IMR-90 (cell line): Measurements from ENCODE around the gene HELZ. TPM values are rescaled to one million over a fixed set of nuclear protein-coding genes. Genes with fewer than 3 reads are reported as not detected.

Experiments used
- ATAC-seq: fragments of 200-7000 bp; cut with Tn5 transposase; 2 replicates; pipeline ENCODE4 v1.9.1; 2020; ENCODE audit warnings: low read depth, mild to moderate bottlenecking, moderate library complexity
- BruUV-seq: library from RNA; stranded (reverse); fragments of 400-500 nt; replicated peaks from 2 replicates; lab custom pipeline; 2021; lab: Mats Ljungman, UMichigan
- CTCF ChIA-PET: fragments of 300-600 bp; formaldehyde crosslinking; extraction: SDS; loops from one replicate; lab custom pipeline; 2021; ENCODE audit warnings: antibody characterized with exemption; lab: Yijun Ruan, JAX
- POLR2A ChIA-PET: fragments of 300-600 bp; sonication (Branson Sonifier 250); formaldehyde crosslinking; loops from one replicate; lab custom pipeline; 2022; ENCODE audit warnings: antibody characterized with exemption; ENCODE audit not compliant: unreplicated experiment; lab: Charles Lee
- DNase-seq: peaks from one replicate; pipeline ENCODE4 v3.0.0; 2013
- H2AFZ ChIP-seq: replicated peaks from 2 replicates; pipeline ENCODE3; 2013; ENCODE audit warnings: low read length, mild to moderate bottlenecking; ENCODE audit not compliant: poor library complexity
- H2AK5ac ChIP-seq: 2 replicates; pipeline ENCODE4 v1.6.1; 2013; ENCODE audit warnings: low read depth, low read length, inconsistent platforms
- H2AK9ac ChIP-seq: replicated peaks from 2 replicates; pipeline ENCODE3; 2013; ENCODE audit warnings: mild to moderate bottlenecking, low read depth, low read length, moderate library complexity; ENCODE audit not compliant: poor library complexity
- H2BK120ac ChIP-seq: 2 replicates; pipeline ENCODE4 v1.6.1; 2013; ENCODE audit warnings: low read depth, low read length, inconsistent platforms
- H2BK15ac ChIP-seq: 3 replicates; pipeline ENCODE4 v1.6.1; 2013; ENCODE audit warnings: low read depth, low read length, inconsistent platforms
- H2BK20ac ChIP-seq: 2 replicates; pipeline ENCODE4 v1.6.1; 2013; ENCODE audit warnings: low read depth, mild to moderate bottlenecking, inconsistent platforms, low read length, moderate library complexity
- H2BK5ac ChIP-seq: 2 replicates; pipeline ENCODE4 v1.6.1; 2013; ENCODE audit warnings: mild to moderate bottlenecking, low read depth, low read length, inconsistent platforms; ENCODE audit not compliant: poor library complexity, severe bottlenecking
- H3K14ac ChIP-seq: replicated peaks from 2 replicates; pipeline ENCODE4 v1.6.1; 2013; ENCODE audit warnings: low read depth, low read length, inconsistent platforms
- H3K18ac ChIP-seq: 2 replicates; pipeline ENCODE4 v1.6.1; 2013; ENCODE audit warnings: low read depth, low read length, control low read depth
- H3K23ac ChIP-seq: 2 replicates; pipeline ENCODE4 v1.6.1; 2013; ENCODE audit warnings: low read depth, low read length, inconsistent platforms
- H3K27ac ChIP-seq: 2 replicates; pipeline ENCODE4 v1.5.1; 2013; ENCODE audit warnings: mild to moderate bottlenecking, control low read depth, low read length; ENCODE audit not compliant: insufficient read depth
- H3K27me3 ChIP-seq: 2 replicates; pipeline ENCODE4 v1.6.1; 2013; ENCODE audit warnings: low read length; ENCODE audit not compliant: control insufficient read depth, insufficient read depth
- H3K36me3 ChIP-seq: 2 replicates; pipeline ENCODE4 v1.6.1; 2013; ENCODE audit warnings: low read length, mixed read lengths; ENCODE audit not compliant: control insufficient read depth, insufficient read depth
- H3K4ac ChIP-seq: 2 replicates; pipeline ENCODE4 v1.6.1; 2013; ENCODE audit warnings: low read depth, low read length, inconsistent platforms
- H3K4me1 ChIP-seq: 2 replicates; pipeline ENCODE4 v1.6.1; 2013; ENCODE audit warnings: low read length, mixed read lengths; ENCODE audit not compliant: control insufficient read depth, insufficient read depth
- H3K4me2 ChIP-seq: 2 replicates; pipeline ENCODE4 v1.6.1; 2013; ENCODE audit warnings: low read depth, mild to moderate bottlenecking, control low read depth, low read length, moderate library complexity
- H3K4me3 ChIP-seq: 2 replicates; pipeline ENCODE4 v1.5.1; 2013; ENCODE audit warnings: low read depth, mild to moderate bottlenecking, control low read depth, low read length, moderate library complexity; ENCODE audit not compliant: insufficient read depth
- H3K56ac ChIP-seq: 2 replicates; pipeline ENCODE4 v1.6.1; 2013; ENCODE audit warnings: low read length, inconsistent platforms; ENCODE audit not compliant: insufficient read depth; ENCODE audit errors: extremely low read depth
- H3K79me1 ChIP-seq, 2 experiments: 2 replicates each; pipeline ENCODE4 v1.6.1; 2013; ENCODE audit warnings: low read length in 2 of 2, inconsistent platforms in 1 of 2, low read depth in 1 of 2
- H3K9ac ChIP-seq: 2 replicates; pipeline ENCODE4 v1.6.1; 2013; ENCODE audit warnings: low read depth, low read length, control low read depth
- H3K9me1 ChIP-seq: 2 replicates; pipeline ENCODE4 v1.6.1; 2013; ENCODE audit warnings: low read length, inconsistent platforms; ENCODE audit not compliant: insufficient read depth
- H3K9me3 ChIP-seq: 2 replicates; pipeline ENCODE4 v1.6.1; 2013; ENCODE audit warnings: low read length; ENCODE audit not compliant: control insufficient read depth, insufficient read depth
- H4K20me1 ChIP-seq: 2 replicates; pipeline ENCODE4 v1.6.1; 2013; ENCODE audit warnings: low read length, inconsistent platforms; ENCODE audit not compliant: insufficient read depth
- H4K5ac ChIP-seq: 2 replicates; pipeline ENCODE4 v1.6.1; 2013; ENCODE audit warnings: mild to moderate bottlenecking, low read depth, low read length, control low read depth
- H4K8ac ChIP-seq, 2 experiments: 2 replicates each; pipeline ENCODE4 v1.6.1; 2013; ENCODE audit warnings: low read depth in 2 of 2, low read length in 2 of 2, control low read depth in 1 of 2, inconsistent platforms in 1 of 2
- H4K91ac ChIP-seq: 2 replicates; pipeline ENCODE4 v1.6.1; 2013; ENCODE audit warnings: low read depth, low read length, inconsistent platforms; ENCODE audit not compliant: insufficient read depth
- CHD1 ChIP-seq: IDR thresholded peaks from 2 replicates; pipeline ENCODE4 v1.6.1; 2012; ENCODE audit warnings: low read depth, low read length, improper control_type of control experiment
- FOS ChIP-seq: fragments of 150-350 bp; IDR thresholded peaks from 2 replicates; pipeline ENCODE4 v1.6.1; 2016; ENCODE audit warnings: low read depth, low read length
- MAFK ChIP-seq: IDR thresholded peaks from 2 replicates; pipeline ENCODE4 v1.6.1; 2012; ENCODE audit warnings: low read depth, low read length, improper control_type of control experiment
- MAZ ChIP-seq: IDR thresholded peaks from 2 replicates; pipeline ENCODE4 v1.6.1; 2012; ENCODE audit warnings: low read depth, mild to moderate bottlenecking, low read length, improper control_type of control experiment, moderate library complexity, borderline replicate concordance
- MXI1 ChIP-seq: IDR thresholded peaks from 2 replicates; pipeline ENCODE4 v1.6.1; 2012; ENCODE audit warnings: low read depth, mild to moderate bottlenecking, low read length, moderate library complexity, borderline replicate concordance
- NFE2L2 ChIP-seq: fragments of 150-350 bp; IDR thresholded peaks from 2 replicates; pipeline ENCODE4 v1.6.1; 2016; ENCODE audit warnings: low read depth, mild to moderate bottlenecking, low read length
- POLR2A ChIP-seq: IDR thresholded peaks from 2 replicates; pipeline ENCODE4 v1.6.1; 2012; ENCODE audit warnings: mild to moderate bottlenecking, low read depth, low read length
- WGBS, 2 experiments: methylation state at CpG; one replicate each; pipeline versions ENCODE4 v1.1.5 to v1.1.7; 2013; ENCODE audit warnings: missing lambda C conversion rate in 2 of 2; ENCODE audit not compliant: insufficient read length in 1 of 2; ENCODE audit errors: extremely low coverage in 2 of 2; 5-methylcytosine and 5-hydroxymethylcytosine counted together
- dilution Hi-C: fragments of 300-500 bp; cut with HindIII; formaldehyde crosslinking; loops from one replicate; pipeline ENCODE4 v1.14.3; 2018; ENCODE audit warnings: low sequenced_read_pairs; ENCODE audit not compliant: unreplicated experiment
- in situ Hi-C: fragments of 300-500 bp; cut with MboI; formaldehyde crosslinking; loops from 3 replicates; pipeline ENCODE4 v1.14.3; 2019; ENCODE audit warnings: low sequenced_read_pairs, inconsistent platforms, mixed read lengths
- intact Hi-C: fragments of 100-400 bp; cut with micrococcal nuclease; formaldehyde crosslinking; loops from 2 replicates; pipeline ENCODE4 v1.10.0; 2022
- polyA plus RNA-seq, 3 experiments: library from polyadenylated mRNA; depleted of rRNA; stranded (reverse); fragments of >200 nt; gene quantifications; 2 replicates each; pipeline ENCODE4 v1.2.3, GENCODE V29; 2012; ENCODE audit warnings: low replicate concordance in 1 of 3
- total RNA-seq: library from RNA; depleted of rRNA; stranded (reverse); fragments of >200 nt; gene quantifications from 2 replicates; pipeline ENCODE4 v1.2.3, GENCODE V29; 2012
- TF ChIP-seq, protein P1 (sequence below): fragments of 150-350 bp; IDR thresholded peaks from 2 replicates; pipeline ENCODE4 v1.6.1; 2016; ENCODE audit warnings: low read depth, mild to moderate bottlenecking, low read length, moderate library complexity, borderline replicate concordance
- TF ChIP-seq, protein P2 (sequence below): conservative IDR thresholded peaks from 2 replicates; pipeline ENCODE4 v1.5.1; 2012; ENCODE audit warnings: mild to moderate bottlenecking, low read depth, low read length, improper control_type of control experiment
- TF ChIP-seq, protein P3 (sequence below): fragments of 150-350 bp; IDR thresholded peaks from 2 replicates; pipeline ENCODE4 v1.6.1; 2017; ENCODE audit warnings: mild to moderate bottlenecking, antibody characterized with exemption, low read length, low read depth

Gene HELZ
- total and polyA plus RNA-seq, 2 of the 4 experiments (the other 2 are of a cell fraction): 8.0 to 60.6 TPM

- POLR2A ChIA-PET: interaction anchor here (0.6 kb wide), 1 partner anchor 122 kb away, joined by 16 read pairs; no protein-coding TSS in a partner anchor
- Histone ChIP-seq H3K56ac (no peak overlapping the region), H3K14ac (no peak overlapping the region), H3K27me3 (no peaks in the 10 kb centered on the region), H3K4me3 (no peak overlapping the region), H3K9ac (no peak overlapping the region), H3K79me1 (peaks cover 26 to 48% of the 10 kb centered on the region in 2 experiments), H4K8ac (no peak overlapping the region), H3K4me1 (peaks cover 4% of the 10 kb centered on the region), H3K23ac (no peak overlapping the region), H2AFZ (no peak overlapping the region), H2BK120ac (no peak overlapping the region), H3K9me1 (peaks cover 3% of the 10 kb centered on the region; the same call in 1 of the 2 replicates), H4K20me1 (peaks cover 20% of the 10 kb centered on the region; the same call in 1 of the 2 replicates), H2BK20ac (no peak overlapping the region), H2AK5ac (no peak overlapping the region), H2BK5ac (peak overlapping the region; percentile 25), H4K91ac (no peak overlapping the region), H3K4ac (peak overlapping the region; percentile 17; the same call in 1 of the 2 replicates), H3K36me3 (peaks cover 15% of the 10 kb centered on the region), H3K27ac (peak overlapping the region; percentile 66; the same call in 1 of the 2 replicates), H3K4me2 (no peak overlapping the region), H2BK15ac (no peak overlapping the region), H3K9me3 (no peaks in the 10 kb centered on the region), H4K5ac (no peak overlapping the region), H2AK9ac (no peak overlapping the region), H3K18ac (no peak overlapping the region; the same call in 1 of the 2 replicates)
- TF ChIP-seq, protein P1, sequence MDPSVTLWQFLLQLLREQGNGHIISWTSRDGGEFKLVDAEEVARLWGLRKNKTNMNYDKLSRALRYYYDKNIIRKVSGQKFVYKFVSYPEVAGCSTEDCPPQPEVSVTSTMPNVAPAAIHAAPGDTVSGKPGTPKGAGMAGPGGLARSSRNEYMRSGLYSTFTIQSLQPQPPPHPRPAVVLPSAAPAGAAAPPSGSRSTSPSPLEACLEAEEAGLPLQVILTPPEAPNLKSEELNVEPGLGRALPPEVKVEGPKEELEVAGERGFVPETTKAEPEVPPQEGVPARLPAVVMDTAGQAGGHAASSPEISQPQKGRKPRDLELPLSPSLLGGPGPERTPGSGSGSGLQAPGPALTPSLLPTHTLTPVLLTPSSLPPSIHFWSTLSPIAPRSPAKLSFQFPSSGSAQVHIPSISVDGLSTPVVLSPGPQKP: no peak
- no peak for TF ChIP-seq MAZ
- no peak for TF ChIP-seq CHD1
- TF ChIP-seq, protein P2, sequence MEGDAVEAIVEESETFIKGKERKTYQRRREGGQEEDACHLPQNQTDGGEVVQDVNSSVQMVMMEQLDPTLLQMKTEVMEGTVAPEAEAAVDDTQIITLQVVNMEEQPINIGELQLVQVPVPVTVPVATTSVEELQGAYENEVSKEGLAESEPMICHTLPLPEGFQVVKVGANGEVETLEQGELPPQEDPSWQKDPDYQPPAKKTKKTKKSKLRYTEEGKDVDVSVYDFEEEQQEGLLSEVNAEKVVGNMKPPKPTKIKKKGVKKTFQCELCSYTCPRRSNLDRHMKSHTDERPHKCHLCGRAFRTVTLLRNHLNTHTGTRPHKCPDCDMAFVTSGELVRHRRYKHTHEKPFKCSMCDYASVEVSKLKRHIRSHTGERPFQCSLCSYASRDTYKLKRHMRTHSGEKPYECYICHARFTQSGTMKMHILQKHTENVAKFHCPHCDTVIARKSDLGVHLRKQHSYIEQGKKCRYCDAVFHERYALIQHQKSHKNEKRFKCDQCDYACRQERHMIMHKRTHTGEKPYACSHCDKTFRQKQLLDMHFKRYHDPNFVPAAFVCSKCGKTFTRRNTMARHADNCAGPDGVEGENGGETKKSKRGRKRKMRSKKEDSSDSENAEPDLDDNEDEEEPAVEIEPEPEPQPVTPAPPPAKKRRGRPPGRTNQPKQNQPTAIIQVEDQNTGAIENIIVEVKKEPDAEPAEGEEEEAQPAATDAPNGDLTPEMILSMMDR: no peak
- TF ChIP-seq MAFK: no peak
- no peak for TF ChIP-seq MXI1
- TF ChIP-seq, protein P3, sequence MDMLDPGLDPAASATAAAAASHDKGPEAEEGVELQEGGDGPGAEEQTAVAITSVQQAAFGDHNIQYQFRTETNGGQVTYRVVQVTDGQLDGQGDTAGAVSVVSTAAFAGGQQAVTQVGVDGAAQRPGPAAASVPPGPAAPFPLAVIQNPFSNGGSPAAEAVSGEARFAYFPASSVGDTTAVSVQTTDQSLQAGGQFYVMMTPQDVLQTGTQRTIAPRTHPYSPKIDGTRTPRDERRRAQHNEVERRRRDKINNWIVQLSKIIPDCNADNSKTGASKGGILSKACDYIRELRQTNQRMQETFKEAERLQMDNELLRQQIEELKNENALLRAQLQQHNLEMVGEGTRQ: no peak
- no peak for TF ChIP-seq POLR2A
- no peak for TF ChIP-seq NFE2L2
- TF ChIP-seq FOS: no peak
- ATAC-seq: peak; percentile 14; the same call in 1 of the 2 replicates
- DNase-seq: peak; percentile 48
- dilution Hi-C loops: no loop called here
- BruUV-seq: no TSS peak
- CTCF ChIA-PET: interaction anchor here (0.6 kb wide), 1 partner anchor 11 kb away, joined by 3 read pairs; no protein-coding TSS in a partner anchor
- WGBS, 2 experiments: 100% methylated on average over 3 of the region's 5 CpGs; no CpG with 5 or more reads in 1 of the 2 experiments
- in situ Hi-C loops: no loop called here
- intact Hi-C loops: no loop called here
Observed at GRCh38 chr17:67238991-67239390, 6.0 kb downstream of the HELZ start.
